Measurements from ENCODE around the gene EML2. TPM values are rescaled to one million over a fixed set of nuclear protein-coding genes. Genes with fewer than 3 reads are reported as not detected.

EML2 gene
- total RNA-seq, 1 experiment from 2014 or later, result 32.7 TPM

GRCh38 chr19:45660636-45661035 lies 21.4 kb upstream of the EML2 start:
- DNase-seq (ENCODE audit: low read depth, low spot score) (no peak), ATAC-seq (no peak)
- CTCF ChIA-PET, result no interaction called here
- H3K27me3 ChIP-seq (ENCODE audit: control insufficient read depth, insufficient read depth, low read length), result no peaks in the 10 kb centered on the region
- POLR2A ChIA-PET, result no interaction called here
- H3K27ac ChIP-seq (ENCODE audit: low read length), result no peak overlapping the region
- no peak overlapping the region for H3K4me3 ChIP-seq (ENCODE audit: low read depth in 2 of 2, low read length in 2 of 2)
- in situ Hi-C loops (cut with HindIII; ENCODE audit: low pct_unique_long_range_greater_than_20kb, low sequenced_read_pairs) (no loop called here), intact Hi-C loops (cut with micrococcal nuclease; ENCODE audit: unreplicated experiment) (no loop called here)
- TF ChIP-seq SIN3A (IDR thresholded peaks at IDR 0.05; ENCODE audit: borderline replicate concordance, insufficient read depth, low read depth, low read length) (no peak), CTCF (IDR thresholded peaks at IDR 0.05) (no peak), TCF7L2 (IDR thresholded peaks at IDR 0.05; ENCODE audit: low read depth, low read length) (no peak), REST (IDR thresholded peaks at IDR 0.05; ENCODE audit: insufficient read depth in 1 of 2, low read depth in 2 of 2, low read length in 1 of 2) (no peak)
- H3K9me3 ChIP-seq (ENCODE audit: control insufficient read depth, insufficient read depth, low read depth, low read length), result no peaks in the 10 kb centered on the region
- no TSS peak for BruUV-seq (replicated peaks)
- H3K36me3 ChIP-seq (ENCODE audit: control insufficient read depth, insufficient read depth, low read length), result no peaks in the 10 kb centered on the region
- H3K4me1 ChIP-seq (ENCODE audit: control insufficient read depth, insufficient read depth, low read length), result no peaks in the 10 kb centered on the region

GRCh38 chr19:45659096-45659729 lies 20.0 kb upstream of the EML2 start:
- DNase-seq (ENCODE audit: low read depth, low spot score) (no peak), ATAC-seq (0 out of 2 replicates have a peak, but pooled peaks have one; percentile 45)
- no peaks in the 10 kb centered on the region for H3K9me3 ChIP-seq (ENCODE audit: control insufficient read depth, insufficient read depth, low read depth, low read length)
- no peak overlapping the region for H3K4me3 ChIP-seq (ENCODE audit: low read depth in 2 of 2, low read length in 2 of 2)
- no TSS peak for BruUV-seq (replicated peaks)
- no peaks in the 10 kb centered on the region for H3K36me3 ChIP-seq (ENCODE audit: control insufficient read depth, insufficient read depth, low read length)
- H3K27me3 ChIP-seq (ENCODE audit: control insufficient read depth, insufficient read depth, low read length), result no peaks in the 10 kb centered on the region
- ChIA-PET POLR2A (no interaction called here), CTCF (no interaction called here)
- H3K27ac ChIP-seq (ENCODE audit: low read length), result no peak overlapping the region
- intact Hi-C loops (cut with micrococcal nuclease; ENCODE audit: unreplicated experiment) (no loop called here), in situ Hi-C loops (cut with HindIII; ENCODE audit: low pct_unique_long_range_greater_than_20kb, low sequenced_read_pairs) (no loop called here)
- TF ChIP-seq SIN3A (IDR thresholded peaks at IDR 0.05; ENCODE audit: borderline replicate concordance, insufficient read depth, low read depth, low read length) (no peak), POLR2AphosphoS5 (IDR thresholded peaks at IDR 0.05; ENCODE audit: low read depth, low read length) (no peak), CTCF (IDR thresholded peaks at IDR 0.05) (no peak), REST (IDR thresholded peaks at IDR 0.05; ENCODE audit: insufficient read depth in 1 of 2, low read depth in 2 of 2, low read length in 1 of 2) (no peak), TCF7L2 (IDR thresholded peaks at IDR 0.05; ENCODE audit: low read depth, low read length) (no peak)
- H3K4me1 ChIP-seq (ENCODE audit: control insufficient read depth, insufficient read depth, low read length), result no peaks in the 10 kb centered on the region

All from Panc1 (cell line).